Trophoblast cell (in vitro differentiated cells and primary cell): ENCODE measurements around the gene ATP1B3.
"Not testable (repeated sequence)": the region's sequence is repeated elsewhere in the genome, so short reads cannot be mapped to it uniquely, and the experiment has no call there.

Experiments
- DNase-seq, 2 donors: peaks; one replicate each; pipeline ENCODE4 v3.0.0-alpha.2; 2016
- H2AFZ ChIP-seq: 2 replicates; pipeline ENCODE4 v1.6.1; 2013; ENCODE audit warnings: low read length, moderate library complexity, mild to moderate bottlenecking; ENCODE audit not compliant: insufficient read depth, poor library complexity
- H2AK5ac ChIP-seq: 2 replicates; pipeline ENCODE4 v1.6.1; 2013; ENCODE audit warnings: mild to moderate bottlenecking, low read length
- H2BK120ac ChIP-seq: 2 replicates; pipeline ENCODE4 v1.6.1; 2013; ENCODE audit warnings: low read length, mild to moderate bottlenecking, moderate library complexity; ENCODE audit not compliant: insufficient read depth, poor library complexity
- H2BK12ac ChIP-seq: 2 replicates; pipeline ENCODE4 v1.6.1; 2013; ENCODE audit warnings: mild to moderate bottlenecking, low read length, moderate library complexity
- H2BK5ac ChIP-seq: 2 replicates; pipeline ENCODE4 v1.6.1; 2013; ENCODE audit warnings: low read length, low read depth, moderate library complexity, mild to moderate bottlenecking; ENCODE audit not compliant: poor library complexity
- H3K14ac ChIP-seq: 2 replicates; pipeline ENCODE4 v1.6.1; 2013; ENCODE audit warnings: mild to moderate bottlenecking, low read length
- H3K18ac ChIP-seq: 2 replicates; pipeline ENCODE4 v1.6.1; 2013; ENCODE audit warnings: mild to moderate bottlenecking, low read length
- H3K23ac ChIP-seq: 2 replicates; pipeline ENCODE4 v1.6.1; 2013; ENCODE audit warnings: low read length
- H3K27ac ChIP-seq: 2 replicates; pipeline ENCODE4 v1.5.1; 2013; ENCODE audit warnings: low read depth, mild to moderate bottlenecking, inconsistent platforms, low read length, moderate library complexity
- H3K27me3 ChIP-seq: 2 replicates; pipeline ENCODE4 v1.6.1; 2013; ENCODE audit warnings: inconsistent platforms, mild to moderate bottlenecking, low read length, moderate library complexity; ENCODE audit not compliant: insufficient read depth
- H3K36me3 ChIP-seq, 2 experiments: 1 replicate in 1 of 2; 2 replicates in 1 of 2; pipeline ENCODE4 v1.6.1; 2013; ENCODE audit warnings: low read length in 2 of 2, mild to moderate bottlenecking in 2 of 2, moderate library complexity in 1 of 2; ENCODE audit not compliant: insufficient read depth in 2 of 2, control insufficient read depth in 1 of 2
- H3K4ac ChIP-seq: 2 replicates; pipeline ENCODE4 v1.6.1; 2013; ENCODE audit warnings: low read depth, mild to moderate bottlenecking, low read length, moderate library complexity
- H3K4me1 ChIP-seq, 2 experiments: 1 replicate in 1 of 2; 2 replicates in 1 of 2; pipeline ENCODE4 v1.6.1; 2013; ENCODE audit warnings: low read length in 2 of 2, mild to moderate bottlenecking in 2 of 2, moderate library complexity in 1 of 2; ENCODE audit not compliant: insufficient read depth in 2 of 2, control insufficient read depth in 1 of 2
- H3K4me2 ChIP-seq: 2 replicates; pipeline ENCODE4 v1.6.1; 2013; ENCODE audit warnings: inconsistent platforms, mild to moderate bottlenecking, low read length, moderate library complexity
- H3K4me3 ChIP-seq: 2 replicates; pipeline ENCODE4 v1.5.1; 2013; ENCODE audit warnings: mild to moderate bottlenecking, low read depth, low read length, inconsistent platforms
- H3K79me1 ChIP-seq: one replicate; pipeline ENCODE4 v1.6.1; 2013; ENCODE audit warnings: low read length
- H3K79me2 ChIP-seq: 2 replicates; pipeline ENCODE4 v1.6.1; 2013; ENCODE audit warnings: low read length, mild to moderate bottlenecking; ENCODE audit not compliant: control insufficient read depth, insufficient read depth, poor library complexity
- H3K9ac ChIP-seq: 2 replicates; pipeline ENCODE4 v1.6.1; 2013; ENCODE audit warnings: mild to moderate bottlenecking, low read length
- H3K9me3 ChIP-seq: 2 replicates; pipeline ENCODE4 v1.6.1; 2013; ENCODE audit warnings: low read depth, mild to moderate bottlenecking, control low read depth, inconsistent platforms, low read length; ENCODE audit not compliant: insufficient read depth
- H4K12ac ChIP-seq: 2 replicates; pipeline ENCODE4 v1.6.1; 2013; ENCODE audit warnings: low read depth, mild to moderate bottlenecking, low read length, moderate library complexity
- H4K8ac ChIP-seq: 2 replicates; pipeline ENCODE4 v1.6.1; 2013; ENCODE audit warnings: low read depth, mild to moderate bottlenecking, low read length, moderate library complexity
- H4K91ac ChIP-seq: one replicate; pipeline ENCODE4 v1.6.1; 2013; ENCODE audit warnings: low read depth, mild to moderate bottlenecking, low read length, moderate library complexity
- WGBS: extraction: QIAGEN DNeasy Blood & Tissue Kit; methylation state at CpG from one replicate; pipeline ENCODE4 v1.1.7; 2013; ENCODE audit warnings: missing lambda C conversion rate; ENCODE audit not compliant: insufficient read length, insufficient coverage; ENCODE audit errors: extremely low coverage; 5-methylcytosine and 5-hydroxymethylcytosine counted together

ATP1B3 gene

GRCh38 chr3:141915766-141916165, 39.3 kb downstream of the ATP1B3 start:
- Histone ChIP-seq H2BK5ac (no peak overlapping the region), H3K9ac (no peak overlapping the region), H3K4me2 (no peak overlapping the region), H4K12ac (no peak overlapping the region), H3K79me2 (no peaks in the 10 kb centered on the region), H4K8ac (no peak overlapping the region), H3K4me3 (no peak overlapping the region), H2AK5ac (no peak overlapping the region), H3K79me1 (no peaks in the 10 kb centered on the region), H3K4ac (no peak overlapping the region), H3K14ac (no peak overlapping the region), H4K91ac (no peak overlapping the region), H3K18ac (no peak overlapping the region), H3K36me3 (peaks cover 29 to 34% of the 10 kb centered on the region in 2 experiments), H3K27ac (no peak overlapping the region), H2BK120ac (no peak overlapping the region), H2BK12ac (no peak overlapping the region), H3K27me3 (no peaks in the 10 kb centered on the region), H2AFZ (no peak overlapping the region), H3K4me1 (no peaks in the 10 kb centered on the region), H3K23ac (no peak overlapping the region), H3K9me3 (peaks cover 2% of the 10 kb centered on the region)
- no peak for DNase-seq
- WGBS: no CpG with 5 or more reads among the region's 2 CpGs

- no CpG with 5 or more reads among the region's 4 CpGs for WGBS
- no peaks in the 10 kb centered on the region for H3K79me1 ChIP-seq
- no peak overlapping the region for H3K4ac ChIP-seq
- H3K4me3 ChIP-seq: no peak overlapping the region
- no peaks in the 10 kb centered on the region for H3K4me1 ChIP-seq
- H2AK5ac ChIP-seq: no peak overlapping the region
- no peak overlapping the region for H4K91ac ChIP-seq
- H3K9ac ChIP-seq: no peak overlapping the region
- H3K4me2 ChIP-seq: no peak overlapping the region
- no peak overlapping the region for H2BK120ac ChIP-seq
- no peaks in the 10 kb centered on the region for H3K79me2 ChIP-seq
- no peak overlapping the region for H2BK12ac ChIP-seq
- no peak overlapping the region for H3K14ac ChIP-seq
- no peak for DNase-seq
- H2AFZ ChIP-seq: no peak overlapping the region
- no peak overlapping the region for H3K27ac ChIP-seq
- H3K23ac ChIP-seq: no peak overlapping the region
- no peaks in the 10 kb centered on the region for H3K27me3 ChIP-seq
- H4K12ac ChIP-seq: no peak overlapping the region
- H2BK5ac ChIP-seq: no peak overlapping the region
- peaks cover 29 to 34% of the 10 kb centered on the region in 2 experiments for H3K36me3 ChIP-seq
- H3K18ac ChIP-seq: no peak overlapping the region
- H4K8ac ChIP-seq: no peak overlapping the region
- H3K9me3 ChIP-seq: peaks cover 2% of the 10 kb centered on the region
Observed at GRCh38 chr3:141920701-141921100, 44.3 kb downstream of the ATP1B3 start.

- H3K79me1 ChIP-seq: no peaks in the 10 kb centered on the region
- H3K4me3 ChIP-seq: no peak overlapping the region
- H3K27ac ChIP-seq: no peak overlapping the region
- H3K4me2 ChIP-seq: no peak overlapping the region
- no peak overlapping the region for H3K9ac ChIP-seq
- peaks cover 30 to 34% of the 10 kb centered on the region in 2 experiments for H3K36me3 ChIP-seq
- DNase-seq: no peak
- H3K4me1 ChIP-seq: no peaks in the 10 kb centered on the region
- no peak overlapping the region for H4K8ac ChIP-seq
- H4K12ac ChIP-seq: no peak overlapping the region
- no peak overlapping the region for H2BK5ac ChIP-seq
- no peak overlapping the region for H3K23ac ChIP-seq
- H2AFZ ChIP-seq: no peak overlapping the region
- H2AK5ac ChIP-seq: no peak overlapping the region
- no peak overlapping the region for H2BK120ac ChIP-seq
- H3K79me2 ChIP-seq: no peaks in the 10 kb centered on the region
- no peak overlapping the region for H3K18ac ChIP-seq
- no CpG with 5 or more reads among the region's 2 CpGs for WGBS
- no peak overlapping the region for H3K14ac ChIP-seq
- no peak overlapping the region for H4K91ac ChIP-seq
- H3K4ac ChIP-seq: no peak overlapping the region
- no peak overlapping the region for H2BK12ac ChIP-seq
- H3K27me3 ChIP-seq: no peaks in the 10 kb centered on the region
- peaks cover 2% of the 10 kb centered on the region for H3K9me3 ChIP-seq
Observed at GRCh38 chr3:141921316-141921715, 44.9 kb downstream of the ATP1B3 start.

- not testable (repeated sequence) for H3K23ac ChIP-seq, H3K4me1 ChIP-seq, H3K9me3 ChIP-seq, H4K8ac ChIP-seq, H3K4me2 ChIP-seq, H3K79me2 ChIP-seq, H4K12ac ChIP-seq, H2BK120ac ChIP-seq, H3K27me3 ChIP-seq, H3K9ac ChIP-seq, H3K14ac ChIP-seq, H4K91ac ChIP-seq, H2AFZ ChIP-seq, H2BK12ac ChIP-seq, H3K79me1 ChIP-seq, DNase-seq, H3K4ac ChIP-seq, H3K4me3 ChIP-seq, H3K18ac ChIP-seq, H3K27ac ChIP-seq, H2BK5ac ChIP-seq, H2AK5ac ChIP-seq
- H3K36me3 ChIP-seq: peaks cover 24 to 27% of the 10 kb centered on the region in 2 experiments
- WGBS: no CpG with 5 or more reads among the region's 5 CpGs
Observed at GRCh38 chr3:141925677-141926076, 49.2 kb downstream of the ATP1B3 start.
